ENCODE data around the gene VMAC. TPM values are rescaled to one million over a fixed set of nuclear protein-coding genes. Genes with fewer than 3 reads are reported as not detected.

Gene VMAC
- total RNA-seq, 1 experiment from 2014 or later, result 7.1 TPM

DNA sequence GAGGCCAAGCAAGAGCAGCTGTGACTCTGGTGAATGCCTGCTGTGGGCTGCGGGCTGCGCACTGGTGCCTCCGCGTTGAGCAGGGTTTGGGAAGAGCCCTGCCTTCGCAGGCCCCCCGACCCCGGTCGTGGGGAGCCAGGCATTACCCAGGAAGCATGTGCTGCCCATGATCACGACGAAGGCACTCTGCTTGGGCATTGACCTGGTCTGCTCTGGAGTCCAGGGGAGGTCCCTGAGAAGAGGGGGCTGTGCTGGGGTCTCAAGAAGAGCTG is 54.1 kb downstream of the VMAC start:
- no peaks in the 10 kb centered on the region for H3K9me3 ChIP-seq (ENCODE audit: insufficient read depth, low read depth)
- peaks cover 75% of the 10 kb centered on the region for H3K79me2 ChIP-seq (ENCODE audit: low read depth)
- no peak overlapping the region for H3K4me3 ChIP-seq
- intact Hi-C loops (cut with micrococcal nuclease; ENCODE audit: unreplicated experiment), result no loop called here
- no peaks in the 10 kb centered on the region for H3K27me3 ChIP-seq (ENCODE audit: insufficient read depth, low read depth)
- H3K4me1 ChIP-seq (replicated peaks; ENCODE audit: insufficient read depth), result no peaks in the 10 kb centered on the region
- H3K4me2 ChIP-seq, result no peak overlapping the region
- ChIA-PET POLR2A (ENCODE audit: unreplicated experiment) (no interaction called here), CTCF (no interaction called here)
- no TSS peak for BruUV-seq (replicated peaks)
- H3K27ac ChIP-seq, result no peak overlapping the region
- TF ChIP-seq, protein P1, sequence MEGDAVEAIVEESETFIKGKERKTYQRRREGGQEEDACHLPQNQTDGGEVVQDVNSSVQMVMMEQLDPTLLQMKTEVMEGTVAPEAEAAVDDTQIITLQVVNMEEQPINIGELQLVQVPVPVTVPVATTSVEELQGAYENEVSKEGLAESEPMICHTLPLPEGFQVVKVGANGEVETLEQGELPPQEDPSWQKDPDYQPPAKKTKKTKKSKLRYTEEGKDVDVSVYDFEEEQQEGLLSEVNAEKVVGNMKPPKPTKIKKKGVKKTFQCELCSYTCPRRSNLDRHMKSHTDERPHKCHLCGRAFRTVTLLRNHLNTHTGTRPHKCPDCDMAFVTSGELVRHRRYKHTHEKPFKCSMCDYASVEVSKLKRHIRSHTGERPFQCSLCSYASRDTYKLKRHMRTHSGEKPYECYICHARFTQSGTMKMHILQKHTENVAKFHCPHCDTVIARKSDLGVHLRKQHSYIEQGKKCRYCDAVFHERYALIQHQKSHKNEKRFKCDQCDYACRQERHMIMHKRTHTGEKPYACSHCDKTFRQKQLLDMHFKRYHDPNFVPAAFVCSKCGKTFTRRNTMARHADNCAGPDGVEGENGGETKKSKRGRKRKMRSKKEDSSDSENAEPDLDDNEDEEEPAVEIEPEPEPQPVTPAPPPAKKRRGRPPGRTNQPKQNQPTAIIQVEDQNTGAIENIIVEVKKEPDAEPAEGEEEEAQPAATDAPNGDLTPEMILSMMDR (conservative IDR thresholded peaks at IDR 0.05), result no peak
- no peak for TF ChIP-seq EZH2 (IDR thresholded peaks at IDR 0.05; ENCODE audit: low read depth)
- H3F3A ChIP-seq (ENCODE audit: insufficient read depth, low read depth), result no peaks in the 10 kb centered on the region
- no peak for DNase-seq
- H3K36me3 ChIP-seq (ENCODE audit: low read depth), result no peaks in the 10 kb centered on the region
- H2AFZ ChIP-seq, result no peak overlapping the region
- H3K9me2 ChIP-seq (ENCODE audit: insufficient read depth), result no peaks in the 10 kb centered on the region
- H4K20me1 ChIP-seq (ENCODE audit: insufficient read depth), result peaks cover 52% of the 10 kb centered on the region

DNA sequence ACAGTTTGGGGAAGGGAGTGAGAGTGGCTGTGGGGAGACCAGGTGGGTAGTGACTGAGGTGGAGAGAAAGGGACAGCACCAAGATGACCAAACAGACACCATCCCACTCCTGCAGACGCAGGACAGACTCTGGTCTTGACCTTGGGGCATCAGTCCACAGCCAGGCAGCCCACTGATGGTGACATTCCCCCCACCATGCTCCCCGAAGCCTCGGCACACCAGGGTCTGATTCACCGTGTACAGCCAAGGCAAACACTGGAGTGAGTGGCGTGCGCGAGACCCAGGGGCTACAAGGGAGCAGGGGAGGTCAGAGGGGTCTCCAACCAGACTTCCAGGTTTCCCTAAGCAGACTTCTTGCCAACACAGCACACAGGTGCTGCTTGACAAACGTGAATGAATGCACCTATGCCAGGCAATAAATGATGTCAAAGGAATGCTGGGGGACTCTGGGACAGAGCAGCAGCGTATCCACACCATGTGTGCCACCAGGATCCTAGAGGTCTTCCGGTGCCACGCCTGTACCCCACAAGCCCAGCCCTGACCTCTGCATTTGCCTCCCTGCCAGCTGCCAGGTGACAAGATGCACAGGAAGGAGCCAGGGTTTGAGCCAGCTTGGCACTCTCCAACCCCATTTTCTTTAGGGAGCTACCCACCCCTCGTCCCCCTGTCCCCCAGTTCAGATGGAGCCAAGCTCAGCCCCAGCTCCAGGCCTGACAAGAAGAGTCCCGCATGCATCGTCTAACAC is 54.8 kb downstream of the VMAC start:
- no peaks in the 10 kb centered on the region for H3K36me3 ChIP-seq (ENCODE audit: low read depth)
- H3K4me2 ChIP-seq, result no peak overlapping the region
- H3K4me3 ChIP-seq, result no peak overlapping the region
- H2AFZ ChIP-seq, result no peak overlapping the region
- peaks cover 47% of the 10 kb centered on the region for H4K20me1 ChIP-seq (ENCODE audit: insufficient read depth)
- DNase-seq, result no peak
- intact Hi-C loops (cut with micrococcal nuclease; ENCODE audit: unreplicated experiment), result no loop called here
- CTCF ChIA-PET, result interaction anchor here (0.7 kb wide), 1 partner anchor 211 kb away, joined by 3 read pairs; no protein-coding TSS in a partner anchor
- no peaks in the 10 kb centered on the region for H3K9me3 ChIP-seq (ENCODE audit: insufficient read depth, low read depth)
- H3K9me2 ChIP-seq (ENCODE audit: insufficient read depth), result no peaks in the 10 kb centered on the region
- no TSS peak for BruUV-seq (replicated peaks)
- H3K27me3 ChIP-seq (ENCODE audit: insufficient read depth, low read depth), result no peaks in the 10 kb centered on the region
- POLR2A ChIA-PET (ENCODE audit: unreplicated experiment), result no interaction called here
- TF ChIP-seq, protein P1 (conservative IDR thresholded peaks at IDR 0.05), result no peak
- no peak for TF ChIP-seq EZH2 (IDR thresholded peaks at IDR 0.05; ENCODE audit: low read depth)
- H3F3A ChIP-seq (ENCODE audit: insufficient read depth, low read depth), result no peaks in the 10 kb centered on the region
- no peak overlapping the region for H3K27ac ChIP-seq
- H3K4me1 ChIP-seq (replicated peaks; ENCODE audit: insufficient read depth), result no peaks in the 10 kb centered on the region
- H3K79me2 ChIP-seq (ENCODE audit: low read depth), result peaks cover 76% of the 10 kb centered on the region

Other genes with a start within 250 kb of the VMAC start
- 31.1 and 34.7 TPM in 2 replicates for gene MICOS13, start 224.4 kb upstream of the VMAC start, total RNA-seq (2021)
- gene HSD11B1L, start 223.8 kb upstream of the VMAC start, total RNA-seq (2021), result 7.5 and 11.9 TPM in 2 replicates
- 772 and 787 TPM in 2 replicates for gene RPL36, start 214.6 kb upstream of the VMAC start, total RNA-seq (2021)
- 78.2 and 140 TPM in 2 replicates for gene LONP1, start 184.7 kb upstream of the VMAC start, total RNA-seq (2021)
- gene CATSPERD, start 184.2 kb upstream of the VMAC start, total RNA-seq (2021), result not detected in 2 replicates
- 4.5 and 4.6 TPM in 2 replicates for gene PRR22, start 120.1 kb upstream of the VMAC start, total RNA-seq (2021)
- 27.1 and 29.2 TPM in 2 replicates for gene DUS3L, start 113.7 kb upstream of the VMAC start, total RNA-seq (2021)
- 1.9 and 3.5 TPM in 2 replicates for gene NRTN, start 99.8 kb upstream of the VMAC start, total RNA-seq (2021)
- gene FUT6, start 65.2 kb upstream of the VMAC start, total RNA-seq (2021), result 0.43 and 0.55 TPM in 2 replicates
- 28.5 and 28.7 TPM in 2 replicates for gene FUT3, start 53.4 kb upstream of the VMAC start, total RNA-seq (2021)
- 0.28 TPM in 1 of 2 replicates, not detected in the other for gene FUT5, start 34.3 kb upstream of the VMAC start, total RNA-seq (2021)
- 169 and 181 TPM in 2 replicates for gene NDUFA11, start 1.1 kb upstream of the VMAC start, total RNA-seq (2021)
- 32.0 and 41.5 TPM in 2 replicates for gene CAPS, start 9.4 kb downstream of the VMAC start, total RNA-seq (2021)
- 43.7 and 44.1 TPM in 2 replicates for gene RANBP3, start 73.3 kb downstream of the VMAC start, total RNA-seq (2021)
- gene RFX2, start 205.6 kb downstream of the VMAC start, total RNA-seq (2021), result 8.7 and 11.6 TPM in 2 replicates
- not detected in 2 replicates for gene ACSBG2, start 230.8 kb downstream of the VMAC start, total RNA-seq (2021)